ENCODE data around the gene GRXCR2.

The GRXCR2 gene

GRCh38 chr5:145835848-145836239, 37.0 kb downstream of the GRXCR2 start:
- no peak for TF ChIP-seq CTCF (IDR thresholded peaks at IDR 0.05; ENCODE audit: extremely low read depth, missing control alignments)
- no peak for DNase-seq (ENCODE audit: low spot score)

DNA sequence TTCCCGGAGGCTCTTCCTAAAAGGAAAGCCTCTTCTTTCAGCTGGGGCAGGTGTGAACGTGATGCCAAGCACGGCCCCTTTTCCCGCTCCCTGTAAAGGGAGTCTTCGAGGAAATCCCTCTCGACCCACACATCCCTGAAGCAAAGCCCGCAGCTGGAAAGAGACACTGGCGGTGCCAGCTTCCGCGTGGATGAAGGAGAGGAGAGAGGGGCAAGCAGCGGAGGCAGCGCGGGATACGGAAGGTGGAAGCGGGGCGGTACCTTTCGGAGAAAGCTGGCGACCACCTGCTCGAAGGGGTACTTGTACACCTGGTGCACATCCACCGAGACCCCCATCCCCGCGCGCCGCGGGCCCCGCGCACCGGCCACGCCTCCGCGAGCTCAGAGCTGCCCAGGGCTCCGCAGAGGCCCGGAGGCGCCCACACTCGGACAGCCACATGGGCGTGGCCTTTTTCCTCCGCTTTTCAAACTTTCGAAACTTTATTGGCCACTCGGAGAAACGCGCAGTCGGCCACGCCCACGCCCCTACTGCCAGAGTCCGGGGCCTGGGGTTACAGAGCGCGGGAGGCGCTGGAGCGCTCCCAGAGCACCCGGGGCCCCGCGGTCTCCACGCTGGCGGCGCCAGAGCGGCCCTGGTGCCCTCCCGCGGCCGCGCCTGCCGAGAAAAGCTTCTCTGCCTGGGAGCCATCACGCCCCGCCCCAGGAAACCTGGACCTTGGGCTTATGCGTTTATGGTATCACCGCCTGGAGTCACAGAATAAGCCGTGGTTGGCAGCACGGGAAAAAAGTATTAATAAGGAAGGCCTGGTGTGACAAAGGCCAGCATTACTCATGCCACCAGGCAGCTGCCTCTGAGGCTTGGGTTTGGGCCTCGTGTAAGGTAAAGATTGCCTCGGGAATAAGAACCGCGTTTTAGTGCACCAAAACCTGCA, 37.6 kb downstream of the GRXCR2 start, which contains the start of gene PRELID2:
TSS of gene PRELID2 (minus strand) at position 426 of the 931 bp plus-strand sequence. CDS start at position 335, 91 bp downstream.
- DNase-seq (ENCODE audit: low spot score): peak; percentile 65
- TF ChIP-seq CTCF (IDR thresholded peaks at IDR 0.05; ENCODE audit: extremely low read depth, missing control alignments): no peak

- no peak for TF ChIP-seq CTCF (IDR thresholded peaks at IDR 0.05; ENCODE audit: extremely low read depth, missing control alignments)
- no peak for DNase-seq (ENCODE audit: low spot score)
These were observed 38.3 kb downstream of the GRXCR2 start for GRCh38 chr5:145834554-145834916.

- DNase-seq (ENCODE audit: low spot score): no peak
- TF ChIP-seq CTCF (IDR thresholded peaks at IDR 0.05; ENCODE audit: extremely low read depth, missing control alignments): no peak
These were observed 39.1 kb downstream of the GRXCR2 start for GRCh38 chr5:145833631-145834200.

DNA sequence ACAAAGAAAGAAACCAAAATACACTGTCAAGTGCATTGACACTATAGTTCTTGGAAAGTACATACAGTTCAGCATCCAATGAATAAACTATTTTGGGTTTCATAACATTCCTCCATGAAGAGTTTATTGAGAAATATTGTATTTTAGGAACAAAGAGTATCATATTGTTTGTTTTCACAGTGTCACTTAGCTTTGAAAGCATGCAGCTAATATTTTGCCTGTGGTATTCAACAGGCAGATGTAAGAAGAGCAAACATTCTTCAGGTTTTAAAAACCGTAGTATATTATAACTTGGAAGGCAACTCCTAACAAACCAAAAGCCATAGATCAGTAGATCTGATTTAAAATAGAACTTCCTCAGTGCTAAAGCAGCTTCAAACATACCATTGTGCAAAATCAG, 42.2 kb downstream of the GRXCR2 start:
- TF ChIP-seq CTCF (IDR thresholded peaks at IDR 0.05; ENCODE audit: extremely low read depth, missing control alignments): no peak
- DNase-seq (ENCODE audit: low spot score): no peak

DNA sequence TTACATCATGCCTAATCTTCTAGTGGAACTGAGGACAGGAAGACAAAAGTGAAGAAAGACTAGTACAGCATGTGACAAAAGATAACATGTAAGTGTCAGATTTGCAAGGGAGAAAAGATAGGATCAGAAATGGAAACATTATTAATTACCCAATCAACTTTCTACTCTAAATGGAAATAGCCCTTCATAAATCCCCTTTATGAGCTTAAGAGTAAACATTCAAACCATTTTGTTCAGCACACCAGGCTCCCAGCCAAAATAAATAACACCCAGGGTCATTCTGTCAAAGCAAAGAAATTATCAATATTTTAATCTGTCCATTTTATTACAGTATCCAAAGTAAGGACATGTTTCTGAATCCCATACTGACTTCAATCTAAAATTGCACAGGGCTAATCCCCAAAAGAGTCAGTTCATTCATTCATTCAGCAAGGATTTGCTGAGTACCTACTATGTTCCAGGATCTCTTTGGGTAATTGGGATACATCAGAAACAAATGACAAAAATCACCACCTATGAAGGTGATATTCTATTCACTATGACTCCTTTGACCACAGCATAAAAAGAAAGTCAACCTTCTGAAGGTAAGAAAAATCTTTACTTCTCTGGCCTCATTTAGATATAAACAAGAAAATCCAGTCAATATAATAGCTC, 43.0 kb downstream of the GRXCR2 start:
- TF ChIP-seq CTCF (IDR thresholded peaks at IDR 0.05; ENCODE audit: extremely low read depth, missing control alignments): no peak
- no peak for DNase-seq (ENCODE audit: low spot score)

All from GM20000 (cell line).